Osteocyte (in vitro differentiated cells): ENCODE measurements around the gene ADAMTS6. TPM values are rescaled to one million over a fixed set of nuclear protein-coding genes. Genes with fewer than 3 reads are reported as not detected.

Experiments
- DNase-seq: peaks from one replicate; pipeline ENCODE4 v3.0.0; 2021; ENCODE audit warnings: mixed read lengths; ENCODE audit not compliant: unreplicated experiment; ENCODE audit errors: extremely low spot score
- H3K27ac Mint-ChIP-seq: one replicate; pipeline ENCODE4 v1.8.0; 2021; ENCODE audit warnings: mild to moderate bottlenecking, mixed read lengths; ENCODE audit not compliant: unreplicated experiment
- H3K27me3 Mint-ChIP-seq: one replicate; pipeline ENCODE4 v1.8.0; 2021; ENCODE audit warnings: mixed read lengths; ENCODE audit not compliant: unreplicated experiment
- H3K36me3 Mint-ChIP-seq: one replicate; pipeline ENCODE4 v1.8.0; 2021; ENCODE audit warnings: mixed read lengths; ENCODE audit not compliant: unreplicated experiment
- H3K4me1 Mint-ChIP-seq: one replicate; pipeline ENCODE4 v1.8.0; 2021; ENCODE audit warnings: mixed read lengths; ENCODE audit not compliant: unreplicated experiment
- H3K4me3 Mint-ChIP-seq: one replicate; pipeline ENCODE4 v1.8.0; 2021; ENCODE audit warnings: mild to moderate bottlenecking, moderate library complexity, mixed read lengths; ENCODE audit not compliant: unreplicated experiment
- H3K9me3 Mint-ChIP-seq: one replicate; pipeline ENCODE4 v1.8.0; 2021; ENCODE audit warnings: mixed read lengths; ENCODE audit not compliant: unreplicated experiment
- total RNA-seq: library from RNA; stranded (reverse); gene quantifications from 2 replicates; pipeline ENCODE4 v1.2.1, GENCODE V29; 2021
- TF ChIP-seq, protein P1 (sequence below): fragments of 200-600 bp; sonication (generic); IDR thresholded peaks from 2 replicates; pipeline ENCODE4 v1.5.0; 2021; ENCODE audit warnings: antibody characterized with exemption, mild to moderate bottlenecking, moderate library complexity

ADAMTS6 gene
- total RNA-seq, 1 donor from 2014 or later = 4.7 TPM

DNA sequence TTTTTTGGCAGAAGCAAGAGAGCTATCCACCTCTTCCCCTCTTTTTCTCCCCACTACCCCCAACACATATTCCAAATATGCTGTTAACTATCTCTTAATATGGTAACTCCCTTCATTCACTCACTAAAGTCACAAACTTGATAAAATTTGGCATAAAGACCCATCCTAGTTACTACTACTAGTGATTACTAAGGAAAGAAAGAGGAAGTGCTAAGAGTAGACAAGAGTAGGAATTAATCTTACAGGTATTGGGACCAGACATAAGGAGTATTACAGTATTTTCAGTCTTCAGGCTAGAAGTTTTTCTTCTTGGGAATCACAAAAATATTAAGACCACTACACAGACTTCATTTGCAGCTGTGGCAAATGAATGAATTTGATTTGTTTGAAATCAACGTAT is 2.2 kb downstream of the ADAMTS6 start:
- peaks cover 15% of the 10 kb centered on the region for H3K4me1 Mint-ChIP-seq
- H3K36me3 Mint-ChIP-seq = no peaks in the 10 kb centered on the region
- no peak for DNase-seq
- H3K4me3 Mint-ChIP-seq = no peak overlapping the region
- H3K27ac Mint-ChIP-seq = no peak overlapping the region
- H3K9me3 Mint-ChIP-seq = no peaks in the 10 kb centered on the region
- H3K27me3 Mint-ChIP-seq = no peaks in the 10 kb centered on the region
- TF ChIP-seq, protein P1, sequence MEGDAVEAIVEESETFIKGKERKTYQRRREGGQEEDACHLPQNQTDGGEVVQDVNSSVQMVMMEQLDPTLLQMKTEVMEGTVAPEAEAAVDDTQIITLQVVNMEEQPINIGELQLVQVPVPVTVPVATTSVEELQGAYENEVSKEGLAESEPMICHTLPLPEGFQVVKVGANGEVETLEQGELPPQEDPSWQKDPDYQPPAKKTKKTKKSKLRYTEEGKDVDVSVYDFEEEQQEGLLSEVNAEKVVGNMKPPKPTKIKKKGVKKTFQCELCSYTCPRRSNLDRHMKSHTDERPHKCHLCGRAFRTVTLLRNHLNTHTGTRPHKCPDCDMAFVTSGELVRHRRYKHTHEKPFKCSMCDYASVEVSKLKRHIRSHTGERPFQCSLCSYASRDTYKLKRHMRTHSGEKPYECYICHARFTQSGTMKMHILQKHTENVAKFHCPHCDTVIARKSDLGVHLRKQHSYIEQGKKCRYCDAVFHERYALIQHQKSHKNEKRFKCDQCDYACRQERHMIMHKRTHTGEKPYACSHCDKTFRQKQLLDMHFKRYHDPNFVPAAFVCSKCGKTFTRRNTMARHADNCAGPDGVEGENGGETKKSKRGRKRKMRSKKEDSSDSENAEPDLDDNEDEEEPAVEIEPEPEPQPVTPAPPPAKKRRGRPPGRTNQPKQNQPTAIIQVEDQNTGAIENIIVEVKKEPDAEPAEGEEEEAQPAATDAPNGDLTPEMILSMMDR = no peak

DNA sequence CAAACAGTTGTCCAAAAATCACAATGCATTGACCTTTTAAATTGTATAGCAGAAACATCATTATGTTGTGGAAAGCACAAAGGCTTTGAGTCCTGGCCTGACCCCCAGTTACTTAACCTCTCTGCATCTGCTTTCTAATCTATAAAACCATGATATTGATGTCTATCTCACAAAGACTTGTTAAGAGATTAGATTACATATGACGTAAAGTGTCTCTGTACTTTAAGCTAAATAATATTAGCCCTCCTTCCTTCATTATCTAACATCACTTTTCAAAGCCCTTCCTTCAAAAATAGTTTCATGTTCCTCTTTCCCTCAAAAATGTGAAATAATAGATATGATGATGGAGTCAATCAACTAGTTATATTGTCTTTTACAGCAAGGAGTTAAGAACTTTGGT is 3.4 kb downstream of the ADAMTS6 start:
- no peaks in the 10 kb centered on the region for H3K36me3 Mint-ChIP-seq
- TF ChIP-seq, protein P1 = no peak
- H3K27ac Mint-ChIP-seq = no peak overlapping the region
- H3K27me3 Mint-ChIP-seq = no peaks in the 10 kb centered on the region
- H3K9me3 Mint-ChIP-seq = no peaks in the 10 kb centered on the region
- peaks cover 14% of the 10 kb centered on the region for H3K4me1 Mint-ChIP-seq
- no peak for DNase-seq
- H3K4me3 Mint-ChIP-seq = no peak overlapping the region

- no peak overlapping the region for H3K4me3 Mint-ChIP-seq
- H3K4me1 Mint-ChIP-seq = peaks cover 10% of the 10 kb centered on the region
- H3K36me3 Mint-ChIP-seq = no peaks in the 10 kb centered on the region
- H3K27me3 Mint-ChIP-seq = no peaks in the 10 kb centered on the region
- no peak for DNase-seq
- no peaks in the 10 kb centered on the region for H3K9me3 Mint-ChIP-seq
- no peak overlapping the region for H3K27ac Mint-ChIP-seq
- TF ChIP-seq, protein P1 = no peak
Observed at GRCh38 chr5:65475895-65476294, 5.8 kb downstream of the ADAMTS6 start.

DNA sequence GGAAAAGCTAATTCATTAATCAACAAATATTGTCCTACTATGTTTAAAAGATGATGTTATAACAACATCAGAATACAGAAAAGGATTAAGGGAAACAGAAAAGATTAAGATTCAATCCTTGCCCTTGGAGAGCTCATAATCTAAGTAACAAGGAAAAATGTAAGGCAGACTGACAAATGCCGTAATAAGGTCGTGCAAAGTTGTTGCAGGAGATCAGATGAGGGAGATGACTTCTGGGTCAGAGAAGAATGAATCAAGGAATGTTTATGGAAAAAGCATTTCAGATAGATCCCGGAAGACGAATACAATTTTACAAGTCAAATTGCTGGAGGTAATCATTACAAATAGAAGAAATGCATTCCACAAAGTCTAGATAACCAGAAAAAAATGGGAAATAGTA is 6.4 kb downstream of the ADAMTS6 start:
- Mint-ChIP-seq H3K4me1 (peaks cover 11% of the 10 kb centered on the region), H3K27me3 (no peaks in the 10 kb centered on the region), H3K4me3 (no peak overlapping the region), H3K9me3 (no peaks in the 10 kb centered on the region), H3K36me3 (no peaks in the 10 kb centered on the region), H3K27ac (no peak overlapping the region)
- no peak for DNase-seq
- TF ChIP-seq, protein P1 = no peak

DNA sequence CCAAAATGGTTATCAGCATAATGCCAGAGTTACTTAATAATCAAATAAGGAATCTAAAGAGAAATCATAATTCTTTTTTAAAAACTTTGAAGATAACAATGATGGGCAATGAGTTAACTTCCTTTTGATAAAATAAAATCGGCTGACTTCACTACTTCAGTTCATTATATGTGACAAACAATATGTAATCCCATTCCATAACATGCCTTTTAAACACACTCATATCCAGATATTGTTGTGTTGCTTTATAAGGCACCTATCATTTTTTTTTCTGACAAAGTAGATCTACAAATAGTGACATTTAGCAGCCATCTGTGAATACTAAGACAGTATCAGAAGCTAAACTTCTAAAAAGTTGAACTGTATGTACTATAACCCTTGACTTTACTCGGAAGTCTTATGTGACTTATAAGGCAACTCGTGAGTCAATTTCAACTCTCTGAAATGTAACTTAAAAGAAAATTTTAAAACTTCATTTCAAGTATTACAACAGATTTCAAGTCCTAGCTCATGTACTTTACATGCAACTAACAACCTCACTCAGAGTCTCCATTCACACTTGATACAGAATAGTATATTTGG is 7.5 kb downstream of the ADAMTS6 start:
- Mint-ChIP-seq H3K4me1 (peaks cover 11% of the 10 kb centered on the region), H3K4me3 (no peak overlapping the region), H3K27me3 (no peaks in the 10 kb centered on the region), H3K36me3 (no peaks in the 10 kb centered on the region), H3K9me3 (no peaks in the 10 kb centered on the region), H3K27ac (no peak overlapping the region)
- TF ChIP-seq, protein P1 = no peak
- DNase-seq = no peak
